Activated CD4-positive, alpha-beta T cell treated with anti-CD3 and anti-CD28 coated beads for 48 hours (primary cell): ENCODE measurements around the gene KCNAB3.
"Not testable (repeated sequence)": the region's sequence is repeated elsewhere in the genome, so short reads cannot be mapped to it uniquely, and the experiment has no call there.

ENCODE experiments used
- DNase-seq: peaks from one replicate; pipeline ENCODE4 v3.0.0-alpha.2; 2020

KCNAB3 gene

DNA sequence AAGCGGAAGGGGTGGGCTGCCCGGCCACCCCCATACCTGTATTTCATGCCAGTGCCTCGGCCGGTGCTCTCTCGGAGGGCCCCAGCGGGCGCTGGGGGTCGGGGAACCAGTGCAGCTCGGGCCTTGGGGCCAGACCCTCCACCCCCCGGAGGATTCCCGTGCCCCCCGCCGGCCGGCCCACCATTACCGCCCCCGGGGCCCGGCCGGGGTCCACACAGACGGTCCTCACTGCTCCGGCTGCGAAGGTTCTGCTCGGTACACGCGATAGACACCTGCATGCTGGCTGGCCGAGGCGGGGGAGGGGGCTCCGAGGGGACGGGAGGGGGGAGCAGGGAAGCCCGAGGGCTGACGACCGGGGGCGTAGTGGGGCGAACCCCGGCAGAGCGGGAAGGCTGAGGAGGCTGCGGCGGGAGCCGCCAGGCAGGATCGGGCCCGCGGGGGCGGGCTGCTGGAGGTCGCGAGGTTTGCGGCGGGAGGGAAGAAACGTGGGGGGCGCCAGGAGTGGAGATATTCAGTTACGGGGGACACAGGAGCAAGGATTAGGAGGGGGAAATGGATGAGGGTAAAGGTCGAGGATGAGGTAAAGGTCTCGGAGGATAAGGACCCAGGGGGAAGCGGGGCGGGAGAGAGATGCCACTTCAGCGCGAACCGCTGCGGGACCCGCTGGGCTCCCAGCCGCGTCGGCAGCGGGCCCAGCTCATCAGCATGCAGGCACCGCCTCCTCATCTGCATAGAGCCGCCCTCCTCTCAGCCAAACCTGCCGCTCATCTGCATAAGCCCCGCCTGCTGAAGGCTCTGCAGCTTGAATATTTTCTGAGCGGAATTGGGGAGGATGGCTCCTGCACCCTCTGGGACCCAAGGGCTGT, at the start of gene KCNAB3:
TSS of gene KCNAB3 (minus strand) at position 699 of the 866 bp plus-strand sequence. CDS start at position 278, 421 bp downstream.
- peak; percentile 69 for DNase-seq

DNA sequence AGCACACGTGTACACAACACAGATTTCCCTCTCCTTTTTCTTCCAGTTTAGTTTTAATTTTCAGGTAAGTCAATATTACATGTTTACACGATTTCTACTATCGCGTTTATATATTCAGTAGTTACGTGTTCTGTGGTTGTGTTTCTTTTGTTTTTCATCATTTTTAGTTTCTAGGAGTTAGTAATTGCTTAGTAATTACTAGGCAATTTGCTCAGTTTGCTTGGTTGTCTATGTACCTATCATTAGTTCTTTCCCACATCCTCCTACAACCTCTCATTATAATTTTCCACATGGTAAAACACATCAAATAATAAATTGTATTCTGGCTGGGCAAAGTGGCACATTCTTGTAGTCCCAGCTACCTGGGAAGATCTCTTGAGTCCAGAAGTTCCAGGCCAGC, 48.1 kb upstream of the KCNAB3 start:
- no peak for DNase-seq

DNA sequence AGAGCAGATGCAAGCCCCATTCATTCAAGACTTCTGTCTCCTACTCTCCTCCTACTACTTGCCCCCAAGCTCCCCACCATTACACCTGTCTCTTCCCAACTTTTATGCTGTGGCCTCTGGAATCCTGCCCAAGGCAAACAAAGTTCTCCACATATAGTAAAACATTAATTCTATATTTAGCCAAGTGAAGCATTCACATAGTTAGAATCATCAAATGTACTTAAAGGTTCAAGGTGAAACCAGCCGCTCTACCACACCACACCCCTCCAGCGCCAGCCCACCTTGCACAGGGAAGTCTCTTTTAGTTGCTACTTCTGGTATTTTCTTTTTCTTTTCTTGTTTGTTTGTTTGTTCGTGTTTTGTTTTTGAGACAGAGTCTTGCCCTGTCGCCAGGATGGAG, 47.4 kb upstream of the KCNAB3 start:
- no peak for DNase-seq

DNA sequence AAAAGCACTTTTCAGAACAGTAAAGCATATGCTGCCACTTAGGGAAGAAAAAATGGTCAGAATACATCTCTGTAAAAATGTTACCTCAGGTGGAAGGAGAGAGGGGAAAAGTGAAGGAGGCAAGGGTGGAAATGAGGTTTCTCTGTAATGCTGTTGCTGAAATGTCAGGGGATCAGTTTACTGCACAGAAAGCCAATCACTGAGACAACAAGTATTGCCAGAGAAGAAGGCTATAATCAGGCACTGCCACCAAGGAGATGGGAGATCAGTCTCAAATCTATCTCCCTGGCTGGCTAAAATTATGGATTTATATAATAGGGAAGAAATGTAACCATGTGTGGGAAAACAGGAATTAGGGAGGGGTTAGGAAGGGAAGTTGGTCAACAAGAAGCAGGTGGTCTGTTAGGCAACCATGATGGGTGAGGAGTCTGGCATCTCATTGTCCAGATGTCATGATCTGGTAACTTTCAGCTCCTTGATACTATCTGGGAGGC, 45.0 kb upstream of the KCNAB3 start:
- DNase-seq, result no peak

DNA sequence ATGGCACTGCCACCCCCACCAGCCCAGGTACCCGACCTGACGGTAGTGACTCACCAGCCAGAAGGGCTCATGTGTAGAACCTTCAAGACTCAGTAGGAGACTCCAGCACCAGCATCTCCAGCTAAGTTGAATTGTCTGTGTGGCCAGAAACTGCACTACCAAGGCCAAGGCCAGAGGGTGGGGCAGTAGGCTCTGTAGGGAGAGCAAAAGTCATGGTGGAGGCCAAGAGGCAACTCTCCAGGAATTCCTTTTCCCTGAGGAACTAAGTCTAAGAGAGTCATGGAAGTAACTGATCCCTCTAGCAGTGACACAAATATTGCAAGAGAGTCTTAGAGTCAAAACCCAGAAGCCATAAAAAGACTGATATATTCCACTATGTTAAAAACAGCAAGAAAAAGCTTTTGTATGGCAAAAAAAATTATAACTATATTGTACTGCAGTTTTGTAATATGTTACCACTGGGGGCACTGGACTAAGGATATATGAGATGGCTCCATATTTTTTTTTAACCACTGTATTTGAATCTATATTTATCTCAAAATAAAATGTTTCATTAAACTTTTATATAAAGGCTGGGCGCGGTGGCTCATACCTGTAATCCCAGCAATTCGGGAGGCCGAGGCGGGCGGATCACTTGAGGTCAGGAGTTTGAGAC, 42.6 kb upstream of the KCNAB3 start:
- no peak for DNase-seq

DNA sequence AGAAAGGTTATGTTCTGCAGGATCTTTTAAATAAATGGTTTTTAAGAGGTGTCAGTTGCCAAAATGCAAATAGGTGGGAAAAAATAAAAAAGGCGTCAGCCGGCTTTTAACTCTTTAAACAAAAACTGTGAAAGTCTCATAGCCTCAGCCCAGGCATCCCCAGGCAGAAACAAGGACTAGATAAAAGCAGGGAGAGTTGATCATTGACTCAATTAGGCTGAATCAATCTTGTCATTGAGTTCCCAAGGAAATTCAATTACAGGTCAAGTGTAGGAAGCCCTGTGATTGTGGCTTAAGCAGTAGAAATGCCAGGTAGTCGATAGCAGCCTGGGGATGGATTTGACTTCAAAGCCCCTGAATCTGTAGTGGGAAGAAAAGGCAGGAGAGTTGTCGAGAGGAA, 42.0 kb upstream of the KCNAB3 start:
- no peak for DNase-seq

DNA sequence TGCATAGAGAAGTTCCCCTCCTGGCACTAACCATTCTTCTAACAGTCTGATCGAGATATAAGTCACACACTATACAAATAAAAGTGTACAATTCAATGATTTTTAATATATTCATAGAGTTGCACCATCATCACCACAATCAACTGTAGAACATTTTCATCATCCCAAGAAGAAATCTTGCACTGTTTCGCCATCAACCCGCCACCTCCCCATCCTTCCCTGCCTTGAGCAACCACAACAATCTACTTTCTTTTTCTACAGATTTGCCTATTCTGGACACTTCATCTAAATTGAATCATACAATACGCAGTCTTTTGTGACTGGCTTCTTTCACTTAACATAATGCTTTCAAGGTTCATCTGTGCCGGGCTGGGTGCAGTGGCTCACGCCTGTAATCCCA, 39.8 kb upstream of the KCNAB3 start:
- DNase-seq, result no peak

DNA sequence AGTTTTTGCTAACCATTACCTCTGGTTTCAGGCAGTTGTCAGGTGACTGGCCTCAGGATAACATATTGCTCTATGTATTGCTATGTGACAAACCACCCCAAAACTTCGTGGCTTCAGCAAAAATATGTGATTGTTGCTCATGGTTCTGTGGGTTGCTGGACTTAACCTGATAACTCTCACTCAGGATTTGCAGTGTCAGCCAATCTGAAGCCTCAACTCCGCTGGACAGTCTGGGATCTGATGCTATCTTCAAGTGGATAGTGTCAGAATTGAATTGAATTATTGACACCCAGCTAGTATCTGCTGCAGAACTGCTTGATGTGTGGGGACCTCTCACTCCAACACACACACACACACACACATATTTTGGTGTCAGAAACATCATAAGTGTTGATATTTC, 38.1 kb upstream of the KCNAB3 start:
- no peak for DNase-seq

DNA sequence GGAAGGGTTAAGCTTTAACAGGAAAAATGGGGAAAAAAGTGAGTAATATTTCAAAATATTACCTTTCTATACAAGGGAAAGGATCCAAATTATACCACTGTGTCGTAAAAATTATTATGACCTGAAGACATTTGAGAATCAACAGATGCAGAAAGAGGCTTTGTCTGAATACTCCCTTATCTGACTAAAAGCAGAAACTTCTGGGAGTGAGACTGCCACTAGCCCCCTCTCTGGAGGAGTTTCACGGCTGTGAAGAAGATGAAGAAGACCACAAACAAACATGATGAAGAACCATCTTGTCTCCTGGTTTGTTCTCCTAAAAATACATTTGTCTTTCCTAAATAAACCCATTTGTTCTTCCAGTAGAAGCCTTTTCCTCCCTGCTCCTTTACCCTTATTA, 31.8 kb upstream of the KCNAB3 start:
- DNase-seq, result no peak

DNA sequence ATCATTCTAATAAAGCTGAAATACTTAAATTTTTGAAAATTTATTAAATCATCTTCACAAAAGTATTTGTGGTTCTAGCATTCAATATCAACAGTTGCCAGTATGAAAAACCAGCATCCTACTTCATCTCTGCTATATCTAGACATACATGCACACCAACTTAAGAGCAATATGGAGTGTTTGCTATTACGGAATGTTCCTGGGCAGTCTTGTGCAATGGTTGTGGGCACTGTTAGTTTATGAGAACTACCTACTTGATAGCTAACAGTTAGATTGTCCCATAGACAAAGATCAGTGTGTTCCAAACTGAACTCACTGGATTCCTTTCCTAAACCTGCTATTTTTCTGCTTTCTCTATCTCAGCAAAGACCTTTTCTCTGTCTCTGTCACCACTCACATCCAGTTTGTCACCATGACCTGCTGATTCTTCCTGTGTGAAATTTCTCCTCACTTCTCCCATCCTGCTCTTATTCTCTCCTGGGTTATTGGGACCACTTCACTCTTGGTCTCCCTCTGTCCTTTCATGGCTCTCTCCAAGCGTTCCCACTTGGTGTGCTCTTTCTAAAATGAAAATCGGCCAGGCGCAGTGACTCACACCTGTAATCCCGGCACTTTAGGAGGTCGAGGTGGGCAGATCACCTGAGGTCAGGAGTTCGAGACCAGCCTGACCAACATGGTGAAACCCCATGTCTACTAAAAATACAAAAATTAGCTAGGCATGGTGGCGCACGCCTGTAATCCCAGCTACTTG, 30.0 kb upstream of the KCNAB3 start:
- no peak for DNase-seq

DNA sequence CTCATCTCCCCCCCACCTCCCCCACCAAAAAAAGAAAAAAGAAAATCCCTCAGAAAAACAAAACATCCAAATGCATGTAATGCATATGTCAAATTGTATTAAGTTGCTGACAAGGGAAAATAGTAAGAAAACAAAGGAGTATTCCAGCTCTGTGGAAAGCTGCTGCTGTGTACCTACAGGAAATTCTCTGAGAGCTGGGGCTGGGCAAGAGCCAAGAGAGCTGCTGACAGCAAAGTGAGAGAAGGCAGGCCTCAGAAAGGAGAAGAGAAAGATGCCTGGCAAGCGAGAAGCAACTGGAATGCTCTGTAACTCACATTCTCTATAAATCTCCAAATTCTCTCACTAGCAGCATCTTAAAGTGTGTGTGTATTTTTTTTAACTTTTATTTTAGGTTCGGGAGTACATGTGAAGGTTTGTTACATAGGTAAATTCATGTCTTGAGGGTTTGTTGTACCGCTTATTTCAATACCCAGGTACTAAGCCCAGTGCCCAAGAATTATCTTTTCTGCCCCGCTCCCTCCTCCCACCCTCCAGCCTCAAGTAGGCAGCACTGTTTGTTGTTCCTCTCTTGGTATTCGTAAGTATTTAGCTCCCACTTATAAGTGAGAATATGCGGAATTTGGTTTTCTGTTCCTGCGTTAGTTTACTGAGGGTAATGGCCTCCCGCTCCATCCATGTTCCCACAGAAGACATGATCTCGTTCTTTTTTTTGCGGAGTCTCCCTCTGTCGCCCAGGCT, 26.7 kb upstream of the KCNAB3 start:
- no peak for DNase-seq

DNA sequence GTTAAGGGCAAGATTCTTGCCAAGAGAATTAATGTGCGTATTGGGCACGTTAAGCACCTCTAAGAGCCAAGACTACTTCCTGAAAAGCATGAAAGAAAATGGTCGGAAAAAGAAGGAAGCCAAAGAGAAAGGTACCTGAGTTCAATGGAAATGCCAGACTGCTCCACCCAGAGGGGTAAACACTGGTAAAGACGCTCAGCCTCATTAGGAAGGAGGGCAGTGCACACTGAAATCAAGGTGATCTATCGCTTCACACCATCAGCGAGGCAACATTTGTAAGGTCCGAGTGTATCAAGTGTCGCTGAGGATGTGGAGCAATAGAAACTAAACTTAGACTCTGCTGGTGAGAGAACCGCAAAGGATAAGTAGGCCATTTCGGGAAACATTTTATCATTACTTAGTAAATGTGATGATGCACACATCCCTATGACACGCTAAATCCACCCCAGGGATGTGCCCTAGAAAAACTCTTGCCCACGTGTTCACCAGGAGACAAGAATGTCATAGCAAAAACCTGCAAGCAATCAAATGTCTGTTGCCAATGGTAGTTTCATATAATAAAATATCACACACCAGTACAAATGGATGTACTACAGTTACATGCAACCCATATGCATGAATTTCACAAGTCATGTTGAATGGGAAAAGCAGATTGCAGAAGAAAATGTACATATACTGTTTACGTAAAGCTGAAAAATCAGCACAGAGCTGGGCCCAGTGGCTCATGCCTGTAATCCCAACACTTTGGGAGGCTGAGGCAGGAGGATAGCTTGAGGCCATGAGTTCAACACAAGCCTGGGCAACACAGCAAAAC, 26.0 kb upstream of the KCNAB3 start:
- DNase-seq, result no peak

DNA sequence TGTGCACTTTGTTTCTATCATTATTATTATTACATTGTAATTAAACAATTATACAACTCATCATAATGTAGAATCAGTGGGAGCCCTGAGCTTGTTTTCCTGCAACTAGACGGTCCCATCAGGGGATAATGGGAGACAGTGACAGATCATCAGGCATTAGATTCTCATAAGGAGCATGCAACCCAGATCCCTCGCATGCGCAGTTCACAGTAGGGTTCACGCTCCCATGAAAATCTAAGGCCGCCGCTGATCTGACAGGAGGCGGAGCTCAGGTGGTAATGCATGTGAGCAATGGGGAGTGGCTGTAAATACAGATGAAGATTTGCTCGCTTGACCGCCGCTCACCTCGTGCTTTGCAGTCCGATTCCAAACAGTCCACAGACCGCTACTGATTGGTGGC, 23.6 kb upstream of the KCNAB3 start:
- DNase-seq, result not testable (repeated sequence)

DNA sequence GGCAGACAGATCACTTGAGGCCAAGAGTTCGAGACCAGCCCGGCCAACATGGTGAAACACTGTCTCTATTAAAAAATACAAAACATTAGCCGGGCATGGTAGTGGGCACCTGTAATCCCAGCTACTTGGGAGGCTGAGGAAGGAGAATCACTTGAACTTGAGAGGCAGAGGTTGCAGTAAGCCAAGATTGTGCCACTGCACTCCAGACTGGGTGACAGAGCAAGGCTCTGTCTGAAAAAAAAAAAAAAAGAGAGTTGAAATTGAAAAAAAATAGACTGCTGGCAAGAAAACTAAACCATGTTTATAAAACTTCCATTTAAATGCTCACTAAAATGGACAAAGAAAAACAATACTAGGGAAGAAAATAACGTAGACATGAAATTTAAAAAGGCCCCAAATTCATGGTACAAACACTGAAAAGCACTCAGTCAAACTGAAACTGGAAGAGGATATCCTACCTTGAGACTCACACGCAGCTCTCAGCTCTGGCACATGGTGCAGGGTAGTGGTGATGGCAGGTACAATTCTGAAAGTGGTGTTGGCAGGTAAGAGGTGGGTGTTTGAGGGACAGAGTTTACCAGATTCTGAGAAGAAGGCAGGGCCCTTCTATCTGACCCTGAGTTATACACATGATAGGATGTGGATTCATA, 21.6 kb upstream of the KCNAB3 start:
- DNase-seq, result peak; percentile 61

DNA sequence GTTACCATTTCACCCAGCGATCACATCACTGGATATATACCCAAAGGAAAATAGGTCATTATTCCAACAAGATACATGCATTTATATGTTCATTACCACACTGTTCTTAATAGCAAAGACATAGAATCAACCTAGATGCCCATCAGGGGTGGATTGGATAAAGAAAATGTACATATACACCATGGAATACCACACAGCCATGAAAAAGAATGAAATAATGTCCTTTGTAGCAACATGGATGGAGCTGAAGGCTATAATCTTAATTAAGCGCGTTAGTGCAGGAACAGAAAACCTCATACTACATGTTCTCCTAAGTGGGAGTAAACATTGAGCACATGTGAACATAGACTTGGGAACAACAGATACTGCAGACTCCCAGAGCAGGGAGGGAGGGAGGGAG, 20.9 kb upstream of the KCNAB3 start:
- DNase-seq, result no peak

DNA sequence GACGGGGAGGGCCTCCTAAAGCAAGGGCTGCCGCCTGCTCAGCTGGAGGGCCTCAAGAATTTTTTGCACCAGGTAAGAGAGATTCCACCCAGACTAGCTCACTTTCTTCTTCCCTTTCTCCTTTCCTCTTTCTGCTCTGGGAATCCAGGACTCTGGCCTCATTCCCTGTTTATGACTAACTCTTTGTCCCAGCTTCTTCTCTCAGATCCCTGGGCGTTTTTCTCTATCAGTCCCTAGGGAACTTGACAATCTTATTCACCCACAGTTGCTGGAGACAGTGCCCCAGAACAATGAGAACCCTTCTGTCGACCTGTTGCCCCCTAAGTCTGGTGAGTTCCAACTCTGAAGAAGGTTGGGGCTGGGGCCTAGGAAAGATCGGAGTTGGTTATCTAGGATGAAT, 18.0 kb upstream of the KCNAB3 start:
- DNase-seq, result no peak

DNA sequence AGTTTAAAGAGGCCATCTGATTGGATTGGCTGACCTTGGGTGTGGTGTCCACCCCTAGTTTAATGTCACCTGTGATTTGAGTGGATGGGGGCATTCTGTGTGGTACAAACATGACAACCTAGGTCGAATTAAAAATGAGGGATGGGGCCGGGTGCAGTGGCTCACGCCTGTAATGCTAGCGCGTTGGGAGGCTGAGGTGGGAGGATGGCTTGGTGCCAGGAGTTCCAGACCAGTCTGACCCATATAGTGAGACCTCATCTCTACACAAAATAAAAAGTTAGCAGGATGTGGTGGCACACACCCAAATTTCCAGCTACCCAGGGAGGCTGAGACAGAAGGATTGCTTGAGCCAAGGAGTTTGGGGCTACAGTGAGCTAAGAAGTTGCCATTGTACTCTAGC, 16.8 kb upstream of the KCNAB3 start:
- no peak for DNase-seq

DNA sequence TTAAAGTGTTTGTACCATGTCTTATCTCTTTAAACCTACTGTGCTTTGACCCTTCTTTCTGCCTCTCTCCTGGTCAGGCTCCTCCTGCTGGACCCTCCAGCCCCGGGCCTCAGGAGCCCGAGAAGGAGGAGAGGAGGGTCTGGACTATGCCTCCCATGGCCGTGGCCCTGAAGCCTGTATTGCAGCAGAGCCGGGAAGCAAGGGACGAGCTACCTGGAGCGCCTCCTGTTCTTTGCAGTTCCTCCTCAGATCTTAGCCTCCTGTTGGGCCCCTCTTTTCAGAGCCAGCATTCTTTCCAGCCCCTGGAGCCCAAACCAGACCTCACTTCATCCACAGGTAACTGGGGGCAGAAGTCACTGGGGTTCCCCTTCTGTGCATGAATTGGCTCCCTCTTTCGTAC, 16.0 kb upstream of the KCNAB3 start:
- DNase-seq, result no peak

DNA sequence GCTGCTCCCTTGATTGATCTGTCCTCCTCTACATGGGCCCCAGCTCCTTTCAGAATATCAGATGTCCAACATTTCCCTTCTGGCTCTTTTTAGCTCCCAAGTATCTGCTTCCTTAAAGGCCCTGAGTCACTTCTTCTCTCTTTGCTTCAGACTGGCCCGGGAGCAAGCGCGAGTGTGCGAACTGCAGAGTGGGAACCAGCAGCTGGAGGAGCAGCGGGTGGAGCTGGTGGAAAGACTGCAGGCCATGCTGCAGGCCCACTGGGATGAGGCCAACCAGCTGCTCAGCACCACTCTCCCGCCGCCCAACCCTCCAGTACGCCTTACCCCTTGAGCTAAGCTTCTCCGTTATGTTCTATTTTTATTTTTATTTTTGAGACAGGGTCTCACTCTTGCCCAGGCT, 14.7 kb upstream of the KCNAB3 start:
- DNase-seq, result no peak

DNA sequence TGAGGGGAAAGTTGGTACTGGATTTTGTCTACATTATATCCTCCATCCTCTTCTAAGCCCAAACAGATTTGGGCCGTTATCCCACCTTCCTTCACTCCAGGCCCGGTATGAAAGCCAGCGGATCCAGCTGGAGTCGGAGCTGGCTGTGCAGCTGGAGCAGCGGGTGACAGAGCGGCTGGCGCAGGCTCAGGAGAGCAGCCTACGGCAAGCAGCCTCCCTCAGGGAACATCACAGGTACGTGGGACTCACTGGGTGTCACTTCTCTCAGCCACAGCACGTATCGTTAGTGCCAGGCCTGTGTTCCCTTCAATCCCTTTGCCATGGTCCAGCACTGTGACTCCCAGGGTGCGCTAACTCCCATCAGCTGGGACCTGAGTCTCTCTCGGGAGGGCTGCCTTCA, 13.6 kb upstream of the KCNAB3 start:
- no peak for DNase-seq

DNA sequence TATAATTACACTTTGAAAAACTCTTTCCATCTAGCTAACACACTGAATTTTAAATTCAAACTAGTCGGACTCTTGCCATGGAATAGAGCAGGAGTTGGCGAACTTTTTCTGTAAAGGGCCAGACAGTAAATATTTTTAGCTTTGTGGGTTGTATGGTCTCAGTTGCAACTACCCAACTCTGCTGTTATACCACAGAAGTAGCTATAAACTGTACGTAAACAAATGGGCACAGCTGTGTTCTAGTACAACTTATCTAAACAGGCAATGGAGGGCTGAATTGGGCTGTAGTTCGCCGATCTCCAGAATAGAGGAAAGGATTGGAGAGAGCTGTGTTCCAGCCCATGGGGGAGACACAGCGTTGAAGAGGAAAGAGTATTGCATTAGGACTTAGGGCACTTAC, 11.1 kb upstream of the KCNAB3 start:
- DNase-seq, result no peak

DNA sequence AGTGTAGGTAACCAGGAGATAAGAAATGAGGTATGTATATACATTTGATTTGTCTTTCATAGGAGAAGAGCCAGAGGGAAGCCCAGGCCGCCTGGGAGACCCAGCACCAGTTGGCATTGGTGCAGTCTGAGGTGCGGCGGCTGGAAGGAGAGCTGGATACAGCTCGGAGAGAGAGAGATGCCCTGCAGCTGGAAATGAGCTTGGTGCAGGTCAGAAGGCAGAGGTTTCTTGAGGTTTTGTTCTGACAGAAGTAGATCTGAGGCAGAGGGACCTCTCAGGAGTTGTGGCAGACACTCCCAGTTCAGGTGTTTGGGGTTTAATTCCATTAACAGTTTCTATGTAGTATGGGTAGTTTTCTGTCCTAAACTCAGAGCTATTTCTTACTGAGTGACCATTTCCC, 10.4 kb upstream of the KCNAB3 start:
- DNase-seq, result no peak
